Measurements from ENCODE around the gene VPS25.

The VPS25 gene

GRCh38 chr17:42795061-42795460 lies 21.8 kb downstream of the VPS25 start:
- no peak for DNase-seq (ENCODE audit: low read depth in 4 of 4, low spot score in 1 of 4)

GRCh38 chr17:42795465-42795864 lies 22.2 kb downstream of the VPS25 start:
- no peak for DNase-seq (ENCODE audit: low read depth in 4 of 4, low spot score in 1 of 4)

GRCh38 chr17:42796066-42796758 lies 23.0 kb downstream of the VPS25 start:
- DNase-seq (ENCODE audit: low read depth in 4 of 4, low spot score in 1 of 4), result no peak

- DNase-seq (ENCODE audit: low read depth in 4 of 4, low spot score in 1 of 4), result no peak
Observed at GRCh38 chr17:42797067-42798007, 24.1 kb downstream of the VPS25 start.

DNA sequence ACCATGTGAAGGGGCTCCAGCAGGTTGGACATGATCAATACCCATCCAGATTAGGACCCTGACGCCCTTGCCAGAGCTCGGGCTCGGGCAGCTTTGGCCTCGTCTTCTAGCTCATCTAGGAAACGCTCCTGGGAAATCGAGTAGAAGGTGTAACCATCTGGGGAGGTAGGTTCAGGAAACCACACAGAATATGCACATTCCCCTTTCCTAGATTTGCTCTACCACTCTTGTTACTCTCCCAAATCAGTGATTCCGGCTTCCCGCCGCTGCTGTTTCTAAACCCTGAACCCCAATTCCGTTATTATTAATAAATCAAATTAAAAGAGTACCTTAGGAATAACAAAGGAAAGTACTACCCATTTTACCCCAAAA lies 24.7 kb downstream of the VPS25 start:
- no peak for DNase-seq (ENCODE audit: low read depth in 4 of 4, low spot score in 1 of 4)

GRCh38 chr17:42798383-42799380 lies 25.4 kb downstream of the VPS25 start, which contains the start of the genes CNTD1 and COA3:
Gene CNTD1, plus strand, starts transcription at chr17:42798861. Its CDS starts 207 bp downstream, at chr17:42799068.
Gene COA3, minus strand, starts transcription at chr17:42798704. Its CDS starts 23 bp downstream, at chr17:42798681.
- DNase-seq (ENCODE audit: low read depth in 4 of 4, low spot score in 1 of 4), result peak; percentile 56 to 79 (median 66)

DNA sequence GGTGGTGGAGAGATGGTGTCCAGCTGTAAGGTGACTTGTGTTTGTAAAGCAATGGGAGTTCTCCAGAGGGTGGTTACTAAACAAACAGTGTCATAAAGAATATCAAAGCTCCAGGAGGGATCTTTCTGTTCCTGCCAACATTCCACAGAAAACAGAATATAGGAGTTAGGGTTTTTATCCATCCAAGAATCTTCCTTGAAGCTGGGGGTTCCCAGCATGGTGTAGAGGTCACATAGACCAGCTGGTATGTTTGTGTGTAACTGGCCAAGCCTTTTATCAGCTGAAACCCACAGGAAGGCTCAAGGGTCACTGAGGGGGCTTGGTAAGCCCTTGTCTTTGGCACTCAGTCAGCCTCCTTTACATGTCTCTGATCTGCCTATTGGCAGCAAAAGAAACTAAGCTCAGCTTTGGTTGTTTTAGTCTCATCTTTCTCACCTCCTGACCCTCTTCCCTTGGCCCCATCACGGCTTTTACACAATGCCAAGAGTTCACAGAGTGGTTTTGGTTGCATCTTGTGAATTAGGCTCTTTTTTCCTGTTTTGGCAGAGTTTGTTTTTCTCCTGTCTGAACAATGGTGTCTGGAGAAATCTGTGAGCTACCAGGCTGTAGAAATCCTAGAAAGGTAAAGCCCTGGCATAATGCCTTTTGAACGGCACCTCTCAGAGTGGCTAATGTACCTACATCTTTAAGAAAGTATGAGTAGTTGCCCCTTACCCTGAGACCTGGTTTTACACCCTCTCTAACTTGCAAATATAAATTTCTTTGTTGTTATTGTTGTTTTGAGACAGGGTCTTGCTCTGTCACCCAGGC lies 30.0 kb downstream of the VPS25 start:
- no peak for DNase-seq (ENCODE audit: low read depth in 4 of 4, low spot score in 1 of 4)

GRCh38 chr17:42804918-42805367 lies 31.7 kb downstream of the VPS25 start:
- DNase-seq (ENCODE audit: low read depth in 4 of 4, low spot score in 1 of 4), result no peak

DNA sequence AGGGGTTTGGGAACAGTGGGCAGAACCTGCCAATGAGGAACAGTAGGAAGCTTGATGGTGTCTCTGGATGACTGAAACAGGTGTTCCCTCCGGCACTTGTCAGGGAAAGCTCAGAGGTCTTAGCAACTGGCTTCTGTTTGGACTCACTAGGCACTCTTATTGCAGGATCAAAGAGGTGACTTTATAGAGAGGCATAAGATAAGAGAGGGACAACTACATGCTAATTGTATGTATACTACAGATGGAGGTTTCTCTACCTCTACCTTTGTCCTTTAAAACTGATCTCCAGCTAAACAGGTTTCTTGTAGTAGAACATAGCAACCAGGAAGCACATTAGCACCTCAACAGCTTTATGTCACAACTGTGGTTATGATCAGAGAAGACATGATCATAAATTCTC lies 33.0 kb downstream of the VPS25 start:
- no peak for DNase-seq (ENCODE audit: low read depth in 4 of 4, low spot score in 1 of 4)

DNA sequence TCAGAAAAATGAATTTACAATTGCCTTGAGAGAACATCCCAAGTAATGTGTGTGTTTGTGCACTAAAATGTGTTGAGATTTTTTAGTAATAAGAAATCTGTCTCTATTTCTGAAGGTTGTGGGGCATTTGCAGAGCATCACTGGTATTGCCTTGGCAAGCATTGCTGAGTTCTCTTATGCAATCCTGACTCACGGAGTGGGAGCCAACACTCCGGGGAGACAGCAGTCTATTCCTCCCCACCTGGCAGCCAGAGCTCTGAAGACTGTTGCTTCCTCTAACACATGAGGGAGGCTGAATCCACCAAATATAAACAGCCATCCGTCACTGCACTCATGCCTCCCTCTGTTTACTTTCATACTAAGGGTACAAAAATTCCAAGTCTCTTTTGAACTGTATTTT lies 36.0 kb downstream of the VPS25 start:
- DNase-seq (ENCODE audit: low read depth in 4 of 4, low spot score in 1 of 4), result no peak

DNA sequence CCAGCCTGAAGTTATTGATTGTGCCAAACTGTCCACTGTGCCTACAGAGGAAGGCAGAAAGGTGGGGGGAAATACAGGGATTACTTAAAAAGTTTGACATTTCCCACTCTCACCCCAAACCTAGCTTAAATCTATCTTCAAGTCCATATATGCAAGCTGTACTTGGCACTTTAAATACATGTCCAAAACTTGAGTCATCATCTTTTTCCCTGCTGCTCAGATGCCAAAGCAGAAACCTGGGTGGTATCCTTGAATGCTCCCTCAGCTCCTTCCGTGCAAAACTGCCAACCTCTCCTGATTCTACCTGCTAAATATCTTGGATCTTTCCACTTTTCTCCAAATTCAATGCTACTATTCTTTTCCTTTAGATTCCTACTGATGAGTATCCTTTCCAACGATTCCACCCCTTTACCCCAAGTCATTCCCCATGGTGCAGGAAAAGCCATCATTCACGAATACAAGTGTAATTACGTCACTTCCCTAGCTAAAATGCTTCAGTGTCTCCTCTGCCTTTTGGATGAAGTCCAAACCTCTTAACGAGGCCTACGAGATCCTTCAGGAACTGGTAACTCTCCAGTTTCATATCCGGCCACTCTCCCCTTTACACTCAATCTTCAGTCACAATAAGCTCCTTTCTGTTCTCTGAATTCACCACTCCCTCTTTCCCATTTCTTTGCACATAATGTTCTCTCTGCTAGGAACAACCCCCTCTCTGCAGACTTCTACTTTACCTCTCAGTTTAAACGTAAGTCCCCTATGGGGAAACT lies 41.6 kb downstream of the VPS25 start:
- no peak for DNase-seq (ENCODE audit: low read depth in 4 of 4, low spot score in 1 of 4)

DNA sequence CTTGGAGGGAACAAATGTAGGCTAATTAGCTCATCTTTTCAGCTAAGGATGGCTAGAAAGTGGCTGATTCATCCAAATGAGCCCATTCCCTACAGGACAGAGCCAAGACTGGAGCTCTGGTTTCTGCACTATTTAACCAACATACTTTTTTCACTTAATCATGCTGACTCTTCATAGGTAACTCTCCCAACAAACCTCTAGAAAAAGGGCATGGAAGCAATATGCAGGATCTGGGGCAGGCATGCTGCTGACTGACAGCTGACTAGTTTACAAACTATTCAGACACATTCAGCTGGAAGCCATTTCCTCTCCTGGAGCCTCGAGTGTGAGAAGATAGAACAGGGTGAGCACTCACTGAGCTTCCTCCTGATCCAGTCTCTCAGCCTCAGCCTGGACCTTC lies 44.6 kb downstream of the VPS25 start:
- no peak for DNase-seq (ENCODE audit: low read depth in 4 of 4, low spot score in 1 of 4)

- no peak for DNase-seq (ENCODE audit: low read depth in 4 of 4, low spot score in 1 of 4)
Observed at GRCh38 chr17:42818379-42818778, 45.1 kb downstream of the VPS25 start.

DNA sequence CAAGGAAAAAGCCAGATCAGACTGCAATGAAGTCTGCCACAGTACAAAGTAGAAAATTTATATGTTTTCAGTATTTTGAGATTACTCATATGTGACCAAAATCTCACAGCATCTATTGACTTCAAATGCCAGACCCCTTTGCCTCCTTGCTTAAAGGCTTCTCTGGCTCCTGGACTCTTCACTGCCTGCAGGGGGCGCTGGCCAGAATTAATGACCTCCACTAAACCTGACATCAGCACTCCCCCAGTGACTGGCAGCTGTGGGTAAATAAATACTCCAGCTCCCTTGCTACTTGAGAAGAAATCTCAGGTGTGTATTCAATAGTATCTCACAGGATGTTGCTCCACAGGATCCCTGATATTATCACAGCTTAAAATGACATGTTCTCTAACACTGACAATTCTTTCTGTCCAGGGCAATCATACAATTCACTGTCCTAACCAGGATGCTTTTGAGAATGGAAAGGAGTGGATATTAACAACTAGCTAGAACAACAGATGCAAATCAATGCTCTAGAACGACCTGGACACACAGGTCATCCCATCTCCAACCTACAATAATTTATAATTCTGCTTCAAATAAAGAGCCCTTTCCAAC lies 46.8 kb downstream of the VPS25 start:
- DNase-seq (ENCODE audit: low read depth in 4 of 4, low spot score in 1 of 4), result peak; percentile 35 to 55 (median 49)

GRCh38 chr17:42821176-42821575 lies 47.9 kb downstream of the VPS25 start:
- no peak for DNase-seq (ENCODE audit: low read depth in 4 of 4, low spot score in 1 of 4)

- DNase-seq (ENCODE audit: low read depth in 4 of 4, low spot score in 1 of 4), result no peak
Observed at GRCh38 chr17:42827472-42827871, 54.2 kb downstream of the VPS25 start.
